Activated naive CD4-positive, alpha-beta T cell treated with anti-CD3 and anti-CD28 coated beads for 36 hours (primary cell): ENCODE measurements around the gene TAF9. TPM values are rescaled to one million over a fixed set of nuclear protein-coding genes. Genes with fewer than 3 reads are reported as not detected.

Source experiments
- CTCF ChIA-PET: fragments of 350-600 bp; sonication (Branson Sonifier 250); formaldehyde crosslinking; loops from one replicate; lab custom pipeline; 2021; ENCODE audit warnings: antibody characterized with exemption; lab: Charles Lee
- DNase-seq: peaks from one replicate; pipeline ENCODE4 v3.0.0-alpha.2; 2020
- H3K27ac Mint-ChIP-seq: one replicate; pipeline ENCODE4 v1.8.0; 2021; ENCODE audit warnings: mild to moderate bottlenecking, mixed read lengths
- H3K27me3 Mint-ChIP-seq: one replicate; pipeline ENCODE4 v1.8.0; 2021; ENCODE audit warnings: low read depth, mixed read lengths
- H3K36me3 Mint-ChIP-seq: one replicate; pipeline ENCODE4 v1.8.0; 2021; ENCODE audit warnings: low read depth, mixed read lengths
- H3K4me1 Mint-ChIP-seq: one replicate; pipeline ENCODE4 v1.8.0; 2021; ENCODE audit warnings: low read depth, mixed read lengths
- H3K4me3 Mint-ChIP-seq: one replicate; pipeline ENCODE4 v1.8.0; 2021; ENCODE audit warnings: mild to moderate bottlenecking, moderate library complexity, mixed read lengths
- H3K9me3 Mint-ChIP-seq: one replicate; pipeline ENCODE4 v1.8.0; 2021; ENCODE audit warnings: mixed read lengths
- intact Hi-C: fragments of 100-400 bp; cut with micrococcal nuclease; formaldehyde crosslinking; loops from one replicate; pipeline ENCODE4 v1.15.1; 2023
- total RNA-seq, 2 experiments: library from RNA; stranded (reverse); gene quantifications; one replicate each; pipeline ENCODE4 v1.2.3, GENCODE V29; 2021

TAF9 gene
- total RNA-seq, 2 experiments from 2014 or later, result 74.9 to 79.1 TPM

- Mint-ChIP-seq H3K27me3 (no peaks in the 10 kb centered on the region), H3K4me3 (peak overlapping the region; percentile 96), H3K4me1 (peaks cover 42% of the 10 kb centered on the region), H3K9me3 (no peaks in the 10 kb centered on the region), H3K27ac (peak overlapping the region; percentile 96), H3K36me3 (peaks cover 25% of the 10 kb centered on the region)
- intact Hi-C loops, result loop anchor here (1.0 to 5.0 kb wide), 7 partner anchors 36 to 326 kb away; partner anchors contain the start of genes CCDC125, CCNB1 and CENPH
- peak; percentile 15 for DNase-seq
- CTCF ChIA-PET, result no interaction called here
Observed at GRCh38 chr5:69368458-69369339, 621 bp downstream of the TAF9 start.

- Mint-ChIP-seq H3K9me3 (no peaks in the 10 kb centered on the region), H3K36me3 (peaks cover 28% of the 10 kb centered on the region), H3K27ac (peak overlapping the region; percentile 96), H3K27me3 (no peaks in the 10 kb centered on the region), H3K4me1 (peaks cover 40% of the 10 kb centered on the region), H3K4me3 (peak overlapping the region; percentile 96)
- intact Hi-C loops, result loop anchor here (5.0 kb wide), 1 partner anchor 260 kb away; no protein-coding TSS in a partner anchor
- DNase-seq, result no peak
- CTCF ChIA-PET, result interaction anchor here (0.9 kb wide), 1 partner anchor 178 kb away, joined by 4 read pairs; no protein-coding TSS in a partner anchor
Observed at GRCh38 chr5:69367697-69368279, 1.5 kb downstream of the TAF9 start.

GRCh38 chr5:69364850-69365249 lies 4.5 kb downstream of the TAF9 start:
- Mint-ChIP-seq H3K27ac (peak overlapping the region; percentile 56), H3K9me3 (no peaks in the 10 kb centered on the region), H3K4me1 (peaks cover 34% of the 10 kb centered on the region), H3K36me3 (peaks cover 34% of the 10 kb centered on the region), H3K27me3 (no peaks in the 10 kb centered on the region), H3K4me3 (no peak overlapping the region)
- intact Hi-C loops, result loop anchor here (5.0 kb wide), 1 partner anchor 258 kb away; no protein-coding TSS in a partner anchor
- no peak for DNase-seq
- CTCF ChIA-PET, result no interaction called here

DNA sequence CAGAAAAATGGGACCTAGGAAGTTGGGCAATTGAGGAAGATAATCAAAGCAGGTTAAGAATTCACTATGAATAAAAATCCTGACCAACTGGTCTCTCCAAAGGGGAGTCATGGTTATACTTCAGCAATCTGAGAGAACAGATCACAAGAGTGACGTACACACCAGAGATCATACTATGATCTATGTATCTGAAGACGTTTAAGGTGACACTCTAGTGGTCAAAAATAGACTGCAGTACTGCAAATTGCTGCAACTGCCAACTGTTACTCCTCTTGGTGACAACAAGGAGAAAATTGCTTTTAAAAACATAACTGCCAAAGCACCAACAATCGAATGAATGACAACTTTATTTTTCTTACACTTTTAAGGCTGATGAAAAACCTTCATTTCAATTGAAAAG lies 4.9 kb downstream of the TAF9 start:
- CTCF ChIA-PET, result no interaction called here
- Mint-ChIP-seq H3K27ac (peak overlapping the region; percentile 56), H3K27me3 (no peaks in the 10 kb centered on the region), H3K4me1 (peaks cover 37% of the 10 kb centered on the region), H3K36me3 (peaks cover 34% of the 10 kb centered on the region), H3K9me3 (no peaks in the 10 kb centered on the region), H3K4me3 (no peak overlapping the region)
- intact Hi-C loops, result no loop called here
- no peak for DNase-seq

DNA sequence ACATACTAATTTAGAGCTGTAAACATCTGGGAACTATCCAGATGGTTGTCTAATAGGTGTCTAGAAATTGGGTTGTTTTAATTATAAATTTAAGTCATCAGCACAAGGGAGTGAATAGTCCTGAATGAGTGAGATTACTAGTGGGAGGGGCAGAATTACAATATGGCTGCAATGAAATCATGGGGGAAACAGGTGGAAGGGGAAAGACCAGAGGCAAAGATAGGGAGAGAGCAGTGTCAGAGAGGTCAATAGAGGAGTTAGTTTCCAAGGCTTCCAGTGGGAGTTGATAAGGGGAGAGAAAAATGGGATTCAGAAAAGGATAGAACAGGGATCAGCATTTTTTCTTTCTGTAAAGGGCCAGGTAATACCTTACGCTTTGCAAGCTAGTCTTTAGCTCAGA lies 8.9 kb downstream of the TAF9 start:
- intact Hi-C loops, result no loop called here
- CTCF ChIA-PET, result no interaction called here

DNA sequence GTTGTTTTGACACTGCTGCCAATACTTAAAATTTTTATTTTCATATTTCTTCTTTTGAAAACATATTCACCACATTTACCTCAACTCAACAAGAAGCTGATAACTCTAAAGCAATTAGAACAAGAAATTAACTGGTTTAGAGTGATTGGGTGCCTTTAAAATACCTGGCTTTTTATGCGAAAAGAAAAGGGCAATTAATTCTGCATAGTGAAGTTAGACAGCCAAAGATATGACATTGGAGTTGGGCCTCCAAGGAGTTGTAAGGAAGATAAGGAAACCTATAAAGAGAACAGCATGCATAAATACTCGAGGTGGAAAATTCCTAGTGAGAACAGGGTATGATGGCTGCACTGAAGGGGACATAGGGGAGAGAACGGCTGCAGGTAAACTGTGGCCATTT lies 9.6 kb downstream of the TAF9 start:
- no peaks in the 10 kb centered on the region for H3K9me3 Mint-ChIP-seq
- no peak overlapping the region for H3K4me3 Mint-ChIP-seq
- peaks cover 20% of the 10 kb centered on the region for H3K4me1 Mint-ChIP-seq
- CTCF ChIA-PET, result interaction anchor here (1.1 kb wide), 1 partner anchor 25 kb away, joined by 6 read pairs; no protein-coding TSS in a partner anchor
- H3K27me3 Mint-ChIP-seq, result no peaks in the 10 kb centered on the region
- no peak overlapping the region for H3K27ac Mint-ChIP-seq
- intact Hi-C loops, result no loop called here
- H3K36me3 Mint-ChIP-seq, result peaks cover 26% of the 10 kb centered on the region
- no peak for DNase-seq

More for the DNA sequence above, 8.9 kb downstream of the TAF9 start:
- peaks cover 26% of the 10 kb centered on the region for H3K4me1 Mint-ChIP-seq
- DNase-seq, result no peak
- no peaks in the 10 kb centered on the region for H3K9me3 Mint-ChIP-seq
- H3K36me3 Mint-ChIP-seq, result peaks cover 33% of the 10 kb centered on the region
- H3K27me3 Mint-ChIP-seq, result no peaks in the 10 kb centered on the region
- H3K27ac Mint-ChIP-seq, result no peak overlapping the region
- no peak overlapping the region for H3K4me3 Mint-ChIP-seq

- no peak for DNase-seq
- Mint-ChIP-seq H3K36me3 (peaks cover 21% of the 10 kb centered on the region), H3K9me3 (no peaks in the 10 kb centered on the region), H3K27me3 (no peaks in the 10 kb centered on the region), H3K4me1 (peaks cover 4% of the 10 kb centered on the region), H3K27ac (no peak overlapping the region), H3K4me3 (no peak overlapping the region)
- CTCF ChIA-PET, result no interaction called here
- intact Hi-C loops, result no loop called here
Observed at GRCh38 chr5:69350664-69351063, 18.7 kb downstream of the TAF9 start.

DNA sequence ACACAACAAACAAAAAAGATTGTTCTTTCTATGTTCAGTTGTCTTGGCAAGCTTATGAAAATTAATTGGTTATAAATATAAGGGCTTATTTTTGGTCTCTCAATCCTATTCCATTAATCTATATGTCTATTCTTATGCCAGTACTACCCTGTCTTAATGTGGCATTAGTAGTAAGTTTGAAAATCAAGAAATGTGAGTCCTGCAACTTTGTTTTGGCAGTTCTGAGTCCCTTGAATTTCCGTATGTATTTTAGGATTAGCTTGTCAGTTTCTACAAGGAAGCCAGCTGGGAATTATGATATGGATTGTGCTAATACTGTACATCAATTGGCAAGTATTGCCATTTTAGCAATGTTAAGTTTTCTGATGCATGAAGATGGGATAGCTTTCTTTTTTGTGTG lies 26.2 kb downstream of the TAF9 start:
- CTCF ChIA-PET, result interaction anchor here (1.0 kb wide), 1 partner anchor 9 kb away, joined by 6 read pairs; no protein-coding TSS in a partner anchor
- intact Hi-C loops, result no loop called here
- DNase-seq, result no peak
- no peaks in the 10 kb centered on the region for H3K27me3 Mint-ChIP-seq
- no peaks in the 10 kb centered on the region for H3K9me3 Mint-ChIP-seq
- no peaks in the 10 kb centered on the region for H3K36me3 Mint-ChIP-seq
- H3K27ac Mint-ChIP-seq, result no peak overlapping the region
- no peaks in the 10 kb centered on the region for H3K4me1 Mint-ChIP-seq
- no peak overlapping the region for H3K4me3 Mint-ChIP-seq

- Mint-ChIP-seq H3K4me3 (no peak overlapping the region), H3K4me1 (no peaks in the 10 kb centered on the region), H3K9me3 (no peaks in the 10 kb centered on the region), H3K27ac (no peak overlapping the region), H3K36me3 (no peaks in the 10 kb centered on the region), H3K27me3 (no peaks in the 10 kb centered on the region)
- intact Hi-C loops, result no loop called here
- DNase-seq, result no peak
- CTCF ChIA-PET, result interaction anchor here (0.6 kb wide), 1 partner anchor 1082 kb away, joined by 3 read pairs; no protein-coding TSS in a partner anchor
Observed at GRCh38 chr5:69341520-69342161, 27.7 kb downstream of the TAF9 start.

- CTCF ChIA-PET, result interaction anchor here (0.7 to 4.9 kb wide), 8 partner anchors 19 to 293 kb away, joined by 3 to 29 read pairs (median 4); partner anchors contain the start of genes CDK7 and SLC30A5
- intact Hi-C loops, result no loop called here
- H3K4me3 Mint-ChIP-seq, result no peak overlapping the region
- peaks cover 2% of the 10 kb centered on the region for H3K36me3 Mint-ChIP-seq
- no peaks in the 10 kb centered on the region for H3K27me3 Mint-ChIP-seq
- no peaks in the 10 kb centered on the region for H3K9me3 Mint-ChIP-seq
- peaks cover 12% of the 10 kb centered on the region for H3K4me1 Mint-ChIP-seq
- H3K27ac Mint-ChIP-seq, result no peak overlapping the region
- DNase-seq, result no peak
Observed at GRCh38 chr5:69335341-69335935, 33.9 kb downstream of the TAF9 start.

DNA sequence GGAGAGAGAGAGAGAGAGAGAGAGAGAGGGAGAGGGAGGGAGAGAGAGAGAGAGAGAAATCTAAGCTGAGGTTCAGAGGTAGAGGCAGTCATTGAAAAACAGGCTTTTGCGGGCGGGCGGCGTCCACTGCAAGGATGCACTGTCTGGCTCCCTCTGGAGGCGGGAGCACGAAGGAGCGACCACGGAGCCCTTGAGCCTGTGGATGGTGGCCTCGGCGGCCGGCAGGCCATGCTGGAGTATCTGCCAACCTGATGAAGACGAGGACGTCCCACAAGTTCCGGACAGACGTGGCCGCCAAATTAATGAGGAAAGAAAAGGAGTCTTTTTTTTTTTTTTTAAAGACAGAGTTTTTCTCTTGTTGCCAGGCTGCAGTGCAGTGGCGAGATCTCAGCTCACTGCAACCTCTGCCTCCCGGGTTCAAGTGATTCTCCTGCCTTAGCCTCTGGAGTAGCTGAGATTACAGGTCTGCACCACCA lies 34.5 kb downstream of the TAF9 start:
- H3K4me1 Mint-ChIP-seq, result peaks cover 13% of the 10 kb centered on the region
- DNase-seq, result peak; percentile 88
- intact Hi-C loops, result loop anchor here (1.0 kb wide), 3 partner anchors 168 to 292 kb away; partner anchors contain the start of gene CCNB1
- peaks cover 4% of the 10 kb centered on the region for H3K36me3 Mint-ChIP-seq
- no peaks in the 10 kb centered on the region for H3K27me3 Mint-ChIP-seq
- H3K9me3 Mint-ChIP-seq, result no peaks in the 10 kb centered on the region
- peak overlapping the region; percentile 24 for H3K4me3 Mint-ChIP-seq
- CTCF ChIA-PET, result interaction anchor here (0.6 to 4.9 kb wide), 18 partner anchors 8 to 297 kb away, joined by 3 to 29 read pairs (median 4); partner anchors contain the start of genes CDK7 and SLC30A5
- no peak overlapping the region for H3K27ac Mint-ChIP-seq
